Neural cell (in vitro differentiated cells): ENCODE measurements around the gene SPTLC2. TPM values are rescaled to one million over a fixed set of nuclear protein-coding genes. Genes with fewer than 3 reads are reported as not detected.

ENCODE experiments used
- H2AFZ ChIP-seq: fragments of 200-600, 300-800 bp; sonication (generic), shearing (Covaris generic); 2 replicates; pipeline ENCODE4 v1.6.0; 2014; ENCODE audit warnings: low read depth, mild to moderate bottlenecking, antibody characterized with exemption, low read length, moderate library complexity
- H3F3A ChIP-seq: fragments of 200-600 bp; shearing (Covaris generic); 2 replicates; pipeline ENCODE4 v1.6.1; 2016; ENCODE audit warnings: mild to moderate bottlenecking, moderate library complexity, mixed read lengths, antibody characterized with exemption, low read length; ENCODE audit not compliant: insufficient read depth, poor library complexity, severe bottlenecking
- H3K27ac ChIP-seq: fragments of 200-600, 300-800 bp; sonication (generic), shearing (Covaris generic); 2 replicates; pipeline ENCODE4 v1.5.1; 2014; ENCODE audit warnings: mild to moderate bottlenecking, low read length, moderate library complexity
- H3K27me3 ChIP-seq: fragments of 300-800, 200-600 bp; sonication (generic), shearing (Covaris generic); 2 replicates; pipeline ENCODE4 v1.6.0; 2014; ENCODE audit warnings: mild to moderate bottlenecking, low read depth, low read length, moderate library complexity; ENCODE audit not compliant: insufficient read depth
- H3K36me3 ChIP-seq: fragments of 300-800, 200-600 bp; sonication (generic), shearing (Covaris generic); 2 replicates; pipeline ENCODE4 v1.5.1; 2014; ENCODE audit warnings: mild to moderate bottlenecking, antibody characterized with exemption, low read length, moderate library complexity; ENCODE audit not compliant: insufficient read depth
- H3K4me2 ChIP-seq: fragments of 300-800, 200-600 bp; sonication (generic), shearing (Covaris generic); 2 replicates; pipeline ENCODE4 v1.6.0; 2014; ENCODE audit warnings: mild to moderate bottlenecking, low read length
- H3K4me3 ChIP-seq: fragments of 300-800, 200-600 bp; sonication (generic), shearing (Covaris generic); 2 replicates; pipeline ENCODE4 v1.5.1; 2014; ENCODE audit warnings: mild to moderate bottlenecking, low read length, moderate library complexity
- H3K79me2 ChIP-seq: fragments of 200-600 bp; shearing (Covaris generic); replicated peaks from 2 replicates; pipeline ENCODE4 v1.6.0; 2014; ENCODE audit warnings: mild to moderate bottlenecking, low read length, moderate library complexity; ENCODE audit not compliant: insufficient read depth
- H3K9ac ChIP-seq: fragments of 300-800, 200-600 bp; sonication (generic), shearing (Covaris generic); 2 replicates; pipeline ENCODE4 v1.6.1; 2016; ENCODE audit warnings: mild to moderate bottlenecking, low read length, mixed read lengths
- H3K9me2 ChIP-seq: fragments of 200-600 bp; shearing (Covaris generic); 2 replicates; pipeline ENCODE4 v1.6.1; 2016; ENCODE audit warnings: mild to moderate bottlenecking, low read length, mixed read lengths; ENCODE audit not compliant: insufficient read depth
- H3K9me3 ChIP-seq: fragments of 200-600, 300-800 bp; sonication (generic), shearing (Covaris generic); 2 replicates; pipeline ENCODE4 v1.6.1; 2016; ENCODE audit warnings: mild to moderate bottlenecking, mixed run types, low read length, moderate library complexity, mixed read lengths
- H4K20me1 ChIP-seq: fragments of 200-600 bp; shearing (Covaris generic); 2 replicates; pipeline ENCODE4 v1.6.1; 2016; ENCODE audit warnings: mild to moderate bottlenecking, mixed run types; ENCODE audit not compliant: insufficient read depth
- EP300 ChIP-seq: fragments of 450-650 bp; conservative IDR thresholded peaks from 2 replicates; pipeline ENCODE4 v1.6.1; 2014; ENCODE audit warnings: antibody characterized with exemption, mild to moderate bottlenecking, moderate library complexity; ENCODE audit not compliant: poor library complexity, severe bottlenecking
- EZH2 ChIP-seq: fragments of 200-600, 300-800 bp; shearing (Covaris generic), sonication (generic); IDR thresholded peaks from 2 replicates; pipeline ENCODE4 v1.6.1; 2014; ENCODE audit warnings: antibody characterized with exemption, low read length, borderline replicate concordance, mild to moderate bottlenecking; ENCODE audit not compliant: insufficient read depth, poor library complexity, severe bottlenecking
- MXI1 ChIP-seq: fragments of 450-650 bp; conservative IDR thresholded peaks from 2 replicates; pipeline ENCODE4 v1.6.1; 2014; ENCODE audit warnings: antibody characterized with exemption, mild to moderate bottlenecking; ENCODE audit not compliant: poor library complexity, severe bottlenecking
- POLR2AphosphoS5 ChIP-seq: IDR thresholded peaks from 2 replicates; pipeline ENCODE4 v1.6.1; 2012
- RAD21 ChIP-seq: fragments of 450-650 bp; conservative IDR thresholded peaks from 2 replicates; pipeline ENCODE4 v1.6.1; 2014; ENCODE audit warnings: antibody characterized with exemption, mild to moderate bottlenecking, moderate library complexity
- SMC3 ChIP-seq: fragments of 450-650 bp; conservative IDR thresholded peaks from 2 replicates; pipeline ENCODE4 v1.6.1; 2014; ENCODE audit warnings: antibody characterized with exemption, mild to moderate bottlenecking, moderate library complexity; ENCODE audit not compliant: poor library complexity
- TAF1 ChIP-seq: IDR thresholded peaks from 2 replicates; pipeline ENCODE4 v1.6.1; 2012; ENCODE audit warnings: low read depth
- polyA plus RNA-seq: library from polyadenylated mRNA; depleted of rRNA; stranded (reverse); fragments of >200 nt; gene quantifications from 2 replicates; pipeline ENCODE4 v1.2.3, GENCODE V29; 2014
- TF ChIP-seq, protein P1 (sequence below): fragments of 450-650 bp; IDR thresholded peaks from 2 replicates; pipeline ENCODE4 v1.5.1; 2014; ENCODE audit warnings: antibody characterized with exemption, mild to moderate bottlenecking, moderate library complexity; ENCODE audit not compliant: poor library complexity, severe bottlenecking
- TF ChIP-seq, protein P2 (sequence below): IDR thresholded peaks from 2 replicates; pipeline ENCODE4 v1.6.1; 2012; ENCODE audit warnings: borderline replicate concordance

SPTLC2 gene
- polyA plus RNA-seq, 1 donor from 2014 or later, result 15.1 TPM

DNA sequence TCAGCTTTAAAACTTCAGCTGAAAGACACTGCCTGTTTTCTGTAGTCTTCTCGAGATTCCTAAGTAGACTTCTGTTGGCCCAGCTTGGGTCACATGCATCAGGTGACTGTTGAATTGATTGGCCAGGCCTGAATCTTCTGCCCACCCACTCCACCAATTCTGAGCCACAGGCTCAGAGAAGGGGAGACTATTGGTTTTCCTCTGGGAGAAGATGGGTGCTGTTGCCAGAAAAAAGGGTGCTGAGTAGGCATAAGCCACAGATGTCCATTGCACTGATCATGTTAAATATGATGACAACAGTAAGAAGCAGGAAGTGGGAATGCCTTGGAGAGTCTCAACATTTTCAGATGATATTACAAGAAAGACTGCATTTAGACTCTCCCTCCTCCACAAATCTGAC is 6.8 kb upstream of the SPTLC2 start:
- Histone ChIP-seq H3K9ac (no peak overlapping the region), H3K27me3 (no peaks in the 10 kb centered on the region), H3K4me2 (no peak overlapping the region), H3K9me3 (no peaks in the 10 kb centered on the region), H3K79me2 (no peaks in the 10 kb centered on the region), H3K4me3 (no peak overlapping the region), H3K36me3 (no peaks in the 10 kb centered on the region), H3K27ac (no peak overlapping the region), H4K20me1 (no peaks in the 10 kb centered on the region), H3K9me2 (no peaks in the 10 kb centered on the region), H3F3A (no peaks in the 10 kb centered on the region), H2AFZ (no peak overlapping the region)
- TF ChIP-seq SMC3, result no peak
- TF ChIP-seq, protein P1, sequence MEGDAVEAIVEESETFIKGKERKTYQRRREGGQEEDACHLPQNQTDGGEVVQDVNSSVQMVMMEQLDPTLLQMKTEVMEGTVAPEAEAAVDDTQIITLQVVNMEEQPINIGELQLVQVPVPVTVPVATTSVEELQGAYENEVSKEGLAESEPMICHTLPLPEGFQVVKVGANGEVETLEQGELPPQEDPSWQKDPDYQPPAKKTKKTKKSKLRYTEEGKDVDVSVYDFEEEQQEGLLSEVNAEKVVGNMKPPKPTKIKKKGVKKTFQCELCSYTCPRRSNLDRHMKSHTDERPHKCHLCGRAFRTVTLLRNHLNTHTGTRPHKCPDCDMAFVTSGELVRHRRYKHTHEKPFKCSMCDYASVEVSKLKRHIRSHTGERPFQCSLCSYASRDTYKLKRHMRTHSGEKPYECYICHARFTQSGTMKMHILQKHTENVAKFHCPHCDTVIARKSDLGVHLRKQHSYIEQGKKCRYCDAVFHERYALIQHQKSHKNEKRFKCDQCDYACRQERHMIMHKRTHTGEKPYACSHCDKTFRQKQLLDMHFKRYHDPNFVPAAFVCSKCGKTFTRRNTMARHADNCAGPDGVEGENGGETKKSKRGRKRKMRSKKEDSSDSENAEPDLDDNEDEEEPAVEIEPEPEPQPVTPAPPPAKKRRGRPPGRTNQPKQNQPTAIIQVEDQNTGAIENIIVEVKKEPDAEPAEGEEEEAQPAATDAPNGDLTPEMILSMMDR, result no peak
- no peak for TF ChIP-seq POLR2AphosphoS5
- no peak for TF ChIP-seq EP300
- no peak for TF ChIP-seq EZH2
- TF ChIP-seq RAD21, result no peak
- no peak for TF ChIP-seq TAF1
- TF ChIP-seq, protein P2, sequence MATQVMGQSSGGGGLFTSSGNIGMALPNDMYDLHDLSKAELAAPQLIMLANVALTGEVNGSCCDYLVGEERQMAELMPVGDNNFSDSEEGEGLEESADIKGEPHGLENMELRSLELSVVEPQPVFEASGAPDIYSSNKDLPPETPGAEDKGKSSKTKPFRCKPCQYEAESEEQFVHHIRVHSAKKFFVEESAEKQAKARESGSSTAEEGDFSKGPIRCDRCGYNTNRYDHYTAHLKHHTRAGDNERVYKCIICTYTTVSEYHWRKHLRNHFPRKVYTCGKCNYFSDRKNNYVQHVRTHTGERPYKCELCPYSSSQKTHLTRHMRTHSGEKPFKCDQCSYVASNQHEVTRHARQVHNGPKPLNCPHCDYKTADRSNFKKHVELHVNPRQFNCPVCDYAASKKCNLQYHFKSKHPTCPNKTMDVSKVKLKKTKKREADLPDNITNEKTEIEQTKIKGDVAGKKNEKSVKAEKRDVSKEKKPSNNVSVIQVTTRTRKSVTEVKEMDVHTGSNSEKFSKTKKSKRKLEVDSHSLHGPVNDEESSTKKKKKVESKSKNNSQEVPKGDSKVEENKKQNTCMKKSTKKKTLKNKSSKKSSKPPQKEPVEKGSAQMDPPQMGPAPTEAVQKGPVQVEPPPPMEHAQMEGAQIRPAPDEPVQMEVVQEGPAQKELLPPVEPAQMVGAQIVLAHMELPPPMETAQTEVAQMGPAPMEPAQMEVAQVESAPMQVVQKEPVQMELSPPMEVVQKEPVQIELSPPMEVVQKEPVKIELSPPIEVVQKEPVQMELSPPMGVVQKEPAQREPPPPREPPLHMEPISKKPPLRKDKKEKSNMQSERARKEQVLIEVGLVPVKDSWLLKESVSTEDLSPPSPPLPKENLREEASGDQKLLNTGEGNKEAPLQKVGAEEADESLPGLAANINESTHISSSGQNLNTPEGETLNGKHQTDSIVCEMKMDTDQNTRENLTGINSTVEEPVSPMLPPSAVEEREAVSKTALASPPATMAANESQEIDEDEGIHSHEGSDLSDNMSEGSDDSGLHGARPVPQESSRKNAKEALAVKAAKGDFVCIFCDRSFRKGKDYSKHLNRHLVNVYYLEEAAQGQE, result no peak
- no peak for TF ChIP-seq MXI1

DNA sequence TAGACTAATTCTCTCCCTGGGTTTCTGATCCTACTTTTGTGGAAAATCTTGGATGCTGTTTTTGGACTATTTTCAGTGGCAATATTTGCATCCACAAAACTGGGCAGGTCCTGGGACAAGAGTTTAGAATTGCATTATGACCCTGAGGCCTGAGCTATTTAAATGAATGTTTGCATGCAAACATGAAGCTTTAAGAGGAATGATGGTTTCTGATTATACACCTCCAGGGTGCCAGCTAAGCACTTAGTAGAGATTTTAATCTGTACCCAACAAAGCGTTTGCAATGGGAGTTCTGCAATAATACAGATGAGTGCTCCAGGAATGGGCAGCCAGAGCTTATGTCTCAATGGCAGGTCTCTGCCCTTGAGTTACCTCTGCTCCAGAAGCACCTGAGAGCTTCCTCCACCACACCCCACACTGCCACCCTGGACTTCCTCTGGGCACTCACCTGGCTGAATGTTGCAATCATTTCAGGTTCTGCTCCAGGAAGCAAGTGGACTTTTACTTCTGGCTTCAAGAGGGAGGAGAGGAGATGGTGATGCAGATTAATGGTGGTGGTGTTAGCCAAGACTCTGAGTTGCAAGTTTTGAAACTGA is 6.0 kb upstream of the SPTLC2 start:
- Histone ChIP-seq H3K4me2 (no peak overlapping the region), H3K27ac (no peak overlapping the region), H3K9me3 (no peaks in the 10 kb centered on the region), H3K79me2 (no peaks in the 10 kb centered on the region), H4K20me1 (no peaks in the 10 kb centered on the region), H3K9ac (no peak overlapping the region), H3K9me2 (no peaks in the 10 kb centered on the region), H3K36me3 (no peaks in the 10 kb centered on the region), H3K4me3 (no peak overlapping the region), H3K27me3 (no peaks in the 10 kb centered on the region), H3F3A (no peaks in the 10 kb centered on the region), H2AFZ (no peak overlapping the region)
- no peak for TF ChIP-seq SMC3
- TF ChIP-seq MXI1, result no peak
- TF ChIP-seq, protein P2, result no peak
- TF ChIP-seq EZH2, result no peak
